ENCODE measurements around the gene GSTM3.
"Not testable (repeated sequence)": the region's sequence is repeated elsewhere in the genome, so short reads cannot be mapped to it uniquely, and the experiment has no call there.

Gene GSTM3

DNA sequence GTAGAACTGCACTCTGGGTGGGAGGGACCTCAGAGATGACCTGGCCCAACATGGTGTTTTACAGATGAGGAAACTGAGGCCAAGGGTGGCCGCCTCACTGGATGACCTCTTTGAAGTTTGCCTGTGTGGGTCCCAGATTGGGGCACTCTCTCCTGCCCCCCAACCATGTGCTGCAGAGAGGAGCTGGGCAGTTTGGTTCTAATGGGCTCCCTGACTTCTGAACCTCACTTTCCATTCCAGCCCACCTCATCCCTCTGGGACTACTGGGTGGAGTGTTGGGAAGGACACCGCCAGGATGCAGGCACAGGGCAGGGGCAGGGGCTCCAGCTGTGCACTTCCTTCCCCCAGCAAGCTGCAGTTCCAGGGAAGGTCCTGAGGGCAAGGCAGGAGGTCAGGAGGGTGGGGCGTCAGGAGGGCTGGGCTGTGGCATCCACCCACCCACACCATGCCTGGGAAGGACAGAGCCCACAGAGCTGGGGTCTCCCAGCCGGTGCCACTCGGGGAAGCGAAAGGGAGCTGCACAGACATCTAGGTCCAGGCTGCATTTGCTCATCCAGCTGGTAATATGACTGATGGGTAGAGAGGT is 33.2 kb upstream of the GSTM3 start:
- no peak for DNase-seq (ENCODE audit: low read depth)

DNA sequence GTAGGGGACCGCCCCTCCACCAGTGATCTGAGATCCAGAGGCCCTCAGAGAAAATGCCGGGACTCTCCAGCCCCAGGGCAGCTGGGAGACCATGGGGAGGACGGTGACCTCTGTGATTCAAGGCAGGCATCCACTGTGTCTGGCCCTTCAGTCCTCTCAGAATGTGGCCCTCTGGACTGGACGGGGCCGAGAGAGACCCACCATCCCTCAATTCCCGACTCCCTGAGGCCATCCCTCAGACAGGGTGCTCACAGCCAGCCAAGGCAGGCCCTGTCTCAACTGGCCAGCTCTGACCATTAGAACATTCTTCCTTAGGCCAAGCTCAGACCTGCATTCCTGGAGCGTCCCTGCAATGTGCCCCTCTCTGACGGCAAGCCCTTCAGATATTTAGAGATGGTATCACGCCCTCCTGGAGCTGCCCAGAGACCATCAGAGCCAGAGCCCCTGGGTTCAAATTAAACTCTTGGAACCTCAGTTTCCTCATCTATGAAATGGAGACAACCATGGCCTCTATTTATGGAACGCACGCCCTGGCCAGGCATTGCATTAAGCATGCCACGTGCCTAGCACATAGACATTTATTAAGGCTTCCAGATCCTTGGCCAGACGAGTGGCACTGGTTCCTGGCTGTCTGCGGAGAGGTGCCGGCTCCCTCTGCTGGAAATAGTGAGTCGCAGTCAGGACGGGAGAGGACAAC is 32.5 kb upstream of the GSTM3 start:
- peak; percentile 59 for DNase-seq (ENCODE audit: low read depth)

DNA sequence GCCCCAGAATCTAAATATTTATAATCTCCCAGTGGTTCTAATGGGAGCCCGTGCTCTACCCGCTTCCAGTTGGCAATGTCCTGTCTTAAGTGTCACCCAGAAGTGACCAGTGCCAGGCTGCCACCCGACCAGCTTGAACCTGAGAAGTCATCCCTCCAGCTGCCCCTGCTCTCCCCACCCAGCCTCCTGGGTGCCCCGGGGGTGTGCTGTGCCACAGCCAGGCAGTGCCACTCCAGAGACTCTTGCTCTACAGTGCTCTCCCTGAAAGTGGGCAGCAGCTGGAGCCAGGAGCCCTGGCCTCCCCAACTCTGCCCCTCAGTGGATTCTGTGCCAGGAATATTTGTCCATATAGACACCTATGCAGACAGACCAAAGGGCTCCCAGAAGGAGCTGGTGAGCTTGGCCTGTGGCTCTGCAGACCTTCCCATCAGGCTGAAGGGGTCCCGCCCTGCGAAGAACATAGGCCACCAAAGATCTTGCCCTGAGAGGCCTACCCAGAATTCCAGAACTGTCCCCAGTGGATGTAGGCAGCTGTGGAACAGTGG is 31.9 kb upstream of the GSTM3 start:
- DNase-seq (ENCODE audit: low read depth): no peak

DNA sequence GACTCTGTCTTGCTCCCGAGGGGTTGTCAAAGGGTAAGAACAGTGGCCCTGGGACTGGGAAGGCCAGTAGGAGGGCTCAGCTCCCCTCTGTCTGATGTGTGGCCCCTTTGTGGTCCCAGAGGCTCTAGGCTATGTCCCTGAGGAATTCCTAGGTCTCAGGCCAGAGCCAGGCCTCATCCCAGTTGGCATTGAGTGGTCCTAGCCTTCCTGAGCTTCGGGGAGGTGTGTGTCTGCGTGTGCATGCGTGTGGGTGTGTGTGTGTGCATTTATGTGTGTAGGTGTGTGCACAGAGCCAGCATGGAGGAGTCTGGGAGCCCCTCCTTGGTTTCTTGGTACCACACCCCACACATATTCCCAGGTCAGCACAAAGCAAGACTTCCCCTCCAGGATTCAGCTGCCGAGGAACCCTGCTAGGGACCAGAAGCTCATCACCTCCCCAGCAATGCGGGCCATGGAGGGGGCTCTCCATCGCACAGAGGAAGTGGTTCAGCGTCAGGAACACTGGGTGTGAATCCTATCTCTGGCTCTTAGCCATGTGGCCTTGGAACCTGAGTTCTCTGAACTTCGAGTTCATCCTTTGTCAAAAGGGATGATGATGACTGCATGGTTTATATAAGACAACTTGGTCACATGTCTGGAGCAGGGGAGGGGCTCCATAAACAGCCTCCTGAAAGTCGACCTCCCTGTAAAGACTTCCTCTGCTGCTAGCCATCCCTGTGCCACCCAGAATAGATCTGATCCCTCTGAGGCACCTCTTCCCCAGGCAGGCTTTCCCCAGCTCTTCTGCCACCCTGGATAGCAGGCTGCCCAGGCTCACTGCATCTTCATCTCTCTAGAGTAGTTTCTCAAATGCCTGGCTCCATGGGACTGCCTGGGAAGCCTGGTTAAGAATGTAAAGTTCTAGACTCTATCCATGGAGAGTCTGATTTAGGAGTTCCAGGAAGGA is 31.1 kb upstream of the GSTM3 start:
- no peak for DNase-seq (ENCODE audit: low read depth)

DNA sequence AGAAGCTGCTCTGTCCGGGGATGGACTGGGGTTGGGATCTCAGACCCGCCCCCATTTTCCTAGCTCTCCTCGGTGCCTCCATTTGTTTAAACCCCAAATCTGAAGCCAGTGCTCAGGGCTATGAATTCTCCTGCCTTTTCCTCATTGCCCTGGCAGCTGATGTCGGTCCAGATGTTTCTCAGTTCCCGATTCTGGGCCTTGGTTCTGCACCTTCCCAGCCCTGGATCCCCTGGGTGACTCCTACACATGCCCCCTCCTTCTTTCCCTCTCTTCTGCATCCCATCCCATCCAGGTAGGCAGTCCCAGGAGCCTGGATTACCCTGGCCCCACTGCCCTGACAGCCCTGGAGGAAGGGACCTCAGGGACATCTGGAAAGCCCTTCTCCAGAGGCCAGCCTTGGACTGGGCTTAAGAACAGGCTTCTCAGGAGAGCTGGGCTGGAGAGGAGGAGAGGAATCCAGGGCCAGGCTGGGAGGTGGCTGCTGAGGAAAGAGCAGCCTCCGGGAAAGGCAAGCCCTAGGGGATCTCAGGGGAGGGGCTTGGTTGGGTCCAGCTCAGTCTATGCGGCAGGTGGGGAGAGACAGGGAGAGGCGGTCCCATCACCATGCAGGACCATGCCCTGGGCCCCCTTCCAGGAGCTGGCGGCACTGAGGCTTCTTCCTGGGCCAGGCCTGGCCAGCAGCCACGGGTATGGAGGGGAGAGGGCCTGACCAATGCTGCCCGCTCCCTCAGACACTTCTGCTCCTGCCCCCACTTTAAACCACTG is 29.7 kb upstream of the GSTM3 start:
- DNase-seq (ENCODE audit: low read depth): no peak

DNA sequence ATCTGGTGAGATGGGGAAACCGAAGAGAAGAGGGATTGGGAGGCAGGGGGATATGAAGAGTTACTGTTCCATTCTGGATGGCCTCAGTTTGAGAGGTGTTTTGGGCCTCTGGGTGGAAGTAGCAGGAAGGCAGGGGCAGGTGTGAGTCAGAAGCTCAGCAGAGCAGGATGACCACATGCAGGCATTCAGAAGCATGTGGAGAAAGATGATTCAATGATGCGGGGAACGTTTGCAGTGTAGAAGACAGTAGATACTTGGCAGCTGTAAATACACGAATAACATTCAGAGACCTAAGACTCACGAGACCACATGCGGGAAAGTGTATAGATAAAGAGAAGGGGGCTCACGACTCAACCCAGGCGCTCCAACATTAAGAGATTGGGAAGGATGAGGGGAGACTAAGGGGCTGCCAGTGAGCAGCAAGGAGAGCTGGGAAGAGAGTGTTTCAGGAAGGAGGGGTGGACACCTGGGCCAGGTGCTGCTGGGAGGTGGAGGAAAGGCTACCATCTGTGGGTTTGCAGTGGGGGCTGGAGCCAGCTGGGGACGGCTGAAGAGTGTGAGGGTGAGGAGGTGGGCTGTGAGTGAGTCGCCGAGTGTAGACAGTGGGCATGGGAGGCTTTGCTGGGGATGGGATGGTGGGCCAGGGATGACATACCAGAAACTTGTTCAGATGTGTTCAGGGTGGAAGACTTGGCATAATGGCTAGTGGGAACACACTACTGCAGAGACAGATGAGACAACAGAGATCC is 28.7 kb upstream of the GSTM3 start:
- DNase-seq (ENCODE audit: low read depth): no peak

DNA sequence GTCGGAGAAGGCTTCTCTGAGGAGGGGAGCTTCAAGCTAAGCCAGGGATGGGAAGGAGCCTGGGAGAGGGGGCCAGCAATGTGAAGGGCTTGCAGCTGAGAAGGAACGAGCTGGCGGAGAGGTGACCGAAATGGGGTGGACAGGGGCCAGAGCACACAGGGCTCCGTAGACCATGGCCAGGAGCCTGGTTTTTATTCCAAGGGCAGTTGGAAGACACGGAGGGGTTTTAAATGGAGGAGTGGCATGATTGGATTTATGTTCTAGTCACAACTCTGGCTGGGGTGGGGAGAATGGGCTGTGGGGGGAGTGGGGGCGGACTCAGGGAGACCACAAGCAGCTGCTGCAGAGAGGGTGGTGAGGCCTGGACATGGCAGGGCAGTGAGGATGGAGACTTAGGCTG is 28.0 kb upstream of the GSTM3 start:
- no peak for DNase-seq (ENCODE audit: low read depth)

DNA sequence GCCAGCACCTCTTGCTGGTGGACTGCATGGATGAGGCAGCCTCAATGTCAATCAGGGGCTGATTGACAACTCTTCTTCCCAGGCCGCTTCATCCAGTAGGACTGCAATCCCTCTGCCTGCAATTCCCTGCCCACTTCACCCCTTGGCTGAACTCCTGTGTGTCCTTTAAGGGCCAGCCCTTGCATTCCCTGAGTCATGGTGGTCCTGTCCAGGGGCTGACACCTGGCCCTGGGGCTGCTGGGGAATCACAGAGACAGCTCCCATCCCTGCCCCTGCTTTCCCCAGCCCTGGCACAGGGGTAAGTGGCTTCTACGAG is 27.5 kb upstream of the GSTM3 start:
- no peak for DNase-seq (ENCODE audit: low read depth)

DNA sequence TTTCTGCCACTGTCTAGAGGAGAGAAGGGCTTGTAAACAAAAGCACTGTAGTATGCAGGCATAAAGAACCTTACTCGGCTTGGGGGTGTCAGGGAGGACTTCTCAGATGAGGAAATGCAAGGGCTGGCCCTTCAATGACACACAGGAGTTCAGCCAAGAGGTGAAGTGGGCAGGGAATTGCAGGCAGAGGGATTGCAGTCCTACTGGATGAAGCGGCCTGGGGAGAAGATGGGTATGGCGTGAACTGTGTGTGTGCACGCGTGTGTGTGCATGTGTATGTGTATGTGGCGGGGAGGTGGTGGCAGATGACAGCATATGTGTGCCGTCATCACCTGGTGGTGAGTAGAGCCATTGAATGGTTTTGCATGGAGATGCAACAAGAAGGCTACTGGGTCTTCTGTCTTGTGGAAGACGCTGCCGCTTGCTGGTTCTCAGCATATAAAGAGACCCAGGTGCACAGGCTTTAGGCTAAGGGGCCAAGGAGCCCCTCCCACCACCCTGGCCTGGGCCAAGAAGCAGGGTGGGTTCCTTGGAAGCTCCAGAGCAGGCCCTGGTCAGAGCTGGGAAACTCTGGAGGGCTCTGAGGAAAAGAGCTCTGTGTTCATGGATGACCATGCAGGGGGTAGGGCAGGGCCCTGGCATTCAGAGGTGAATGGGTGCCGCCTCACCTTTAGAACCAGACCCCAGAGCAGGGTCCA is 26.9 kb upstream of the GSTM3 start:
- DNase-seq (ENCODE audit: low read depth): no peak

DNA sequence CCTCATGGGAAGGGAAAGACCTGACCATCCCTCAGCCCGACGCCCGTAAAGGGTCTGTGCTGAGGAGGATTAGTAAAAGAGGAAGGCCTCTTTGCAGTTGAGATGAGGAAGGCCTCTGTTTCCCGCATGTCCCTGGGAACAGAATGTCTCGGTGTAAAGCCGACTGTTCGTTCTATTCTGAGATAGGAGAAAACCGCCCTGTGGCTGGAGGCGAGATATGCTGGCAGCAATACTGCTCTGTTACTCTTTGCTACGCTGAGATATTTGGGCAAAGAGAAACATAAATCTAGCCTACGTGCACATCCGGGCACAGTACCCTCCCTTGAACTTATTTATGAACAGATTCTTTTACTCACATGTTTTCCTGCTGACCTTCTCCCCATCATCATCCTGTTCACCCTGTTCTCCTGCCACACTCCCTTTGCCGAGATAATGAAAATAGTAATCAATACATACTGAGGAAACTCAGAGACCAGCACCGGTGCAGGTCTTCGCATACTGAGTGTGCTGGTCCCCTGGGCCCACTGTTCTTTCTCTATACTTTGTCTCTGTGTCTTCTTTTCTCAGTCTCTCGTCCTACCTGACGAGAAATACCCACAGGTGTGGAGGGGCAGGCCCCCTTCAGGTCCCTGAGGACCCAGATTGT is 26.3 kb upstream of the GSTM3 start:
- DNase-seq (ENCODE audit: low read depth): not testable (repeated sequence)

DNA sequence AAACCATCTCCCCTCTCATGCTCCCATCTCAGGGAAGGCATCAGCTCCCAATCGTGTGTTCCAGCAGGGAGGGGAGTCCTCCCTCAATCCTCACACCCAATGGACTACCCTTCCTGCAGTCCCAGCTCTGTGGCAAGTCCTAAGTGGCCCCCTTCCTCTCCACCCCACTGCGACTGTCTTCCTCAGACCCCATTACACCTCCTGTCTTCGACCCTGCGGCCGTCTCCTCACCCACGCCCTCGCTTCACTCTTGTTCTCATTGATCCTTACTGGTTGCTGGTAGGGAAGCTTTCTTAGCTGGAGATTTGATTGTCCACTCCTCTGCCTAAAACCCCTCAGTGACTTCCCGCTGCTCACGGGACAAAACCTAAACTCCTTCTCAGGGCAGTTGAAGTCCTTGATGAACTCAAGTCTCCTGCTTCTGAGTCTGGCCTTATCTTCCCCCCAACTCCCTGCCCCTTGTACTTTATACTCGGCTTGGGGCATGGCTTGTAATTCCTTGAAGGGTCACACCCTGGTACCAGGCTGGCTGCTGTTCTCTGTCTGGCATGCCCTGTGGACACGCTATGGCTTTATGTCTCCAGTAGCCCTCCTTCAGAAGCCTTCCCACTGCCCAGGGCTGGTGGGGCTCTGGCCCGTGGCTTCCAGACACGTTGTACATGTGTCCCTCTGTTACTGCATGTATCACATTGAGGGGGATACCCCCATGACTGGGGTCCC is 25.2 kb upstream of the GSTM3 start:
- no peak for DNase-seq (ENCODE audit: low read depth)

DNA sequence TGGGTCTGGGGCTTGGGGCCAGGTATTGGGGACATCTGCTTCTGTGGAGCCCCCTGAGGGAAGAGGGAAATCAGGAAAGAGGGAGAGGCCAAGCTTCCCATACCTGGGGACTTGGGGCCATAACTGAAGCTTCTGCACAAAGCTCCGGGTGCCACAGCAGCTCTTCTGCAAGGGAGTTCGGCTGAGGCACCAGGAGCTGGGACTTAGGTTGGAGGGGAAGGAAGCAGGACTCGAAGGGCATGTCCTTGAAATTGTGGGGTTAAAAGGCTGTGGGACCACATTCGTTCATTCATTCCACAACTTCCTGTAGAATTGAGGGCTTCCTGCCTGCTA is 24.6 kb upstream of the GSTM3 start:
- DNase-seq (ENCODE audit: low read depth): no peak

DNA sequence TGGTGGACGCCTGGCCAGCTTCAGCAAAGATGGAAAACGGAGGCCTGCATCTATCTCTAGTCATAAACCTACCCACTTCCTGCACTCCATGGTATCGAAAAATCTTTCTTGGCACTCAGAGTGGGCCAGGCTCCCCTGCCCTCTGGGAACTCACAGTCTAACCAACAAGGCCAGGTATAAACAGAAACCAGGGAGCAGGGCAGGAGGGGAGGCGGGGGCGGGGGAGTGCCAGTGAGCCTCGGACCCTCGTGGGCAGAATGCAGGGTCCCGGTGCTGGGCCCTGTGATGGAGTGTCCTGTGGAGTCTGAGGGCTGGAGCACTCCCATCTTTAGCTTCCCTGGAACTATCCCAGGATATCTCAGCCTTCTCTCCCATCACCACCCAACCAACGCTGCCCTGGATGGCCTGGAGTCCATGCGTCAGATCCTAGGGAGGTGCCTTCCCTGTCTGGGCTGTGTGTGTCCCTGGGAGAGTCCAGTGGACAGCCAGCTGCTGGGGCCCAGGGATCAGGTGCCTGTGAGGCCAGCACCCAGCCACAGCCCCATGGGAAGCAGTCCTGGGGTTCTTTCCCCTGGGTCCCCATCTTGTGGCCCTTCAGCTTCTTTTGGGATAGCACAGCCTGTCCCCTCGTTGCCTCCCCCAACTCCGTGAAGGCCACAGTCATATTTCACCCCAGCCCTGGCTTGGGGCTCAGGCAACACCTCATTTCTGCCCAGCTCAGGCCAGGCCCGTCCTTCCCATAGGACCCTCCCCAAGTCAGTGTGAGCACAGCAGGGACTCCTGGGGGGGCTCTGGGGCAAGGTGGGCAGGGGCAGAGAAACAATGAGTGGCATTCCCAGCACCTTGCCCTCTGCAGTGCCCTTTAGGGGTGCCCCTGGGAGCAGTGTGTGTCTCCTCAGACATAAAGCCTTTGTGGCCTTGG is 24.0 kb upstream of the GSTM3 start:
- no peak for DNase-seq (ENCODE audit: low read depth)

DNA sequence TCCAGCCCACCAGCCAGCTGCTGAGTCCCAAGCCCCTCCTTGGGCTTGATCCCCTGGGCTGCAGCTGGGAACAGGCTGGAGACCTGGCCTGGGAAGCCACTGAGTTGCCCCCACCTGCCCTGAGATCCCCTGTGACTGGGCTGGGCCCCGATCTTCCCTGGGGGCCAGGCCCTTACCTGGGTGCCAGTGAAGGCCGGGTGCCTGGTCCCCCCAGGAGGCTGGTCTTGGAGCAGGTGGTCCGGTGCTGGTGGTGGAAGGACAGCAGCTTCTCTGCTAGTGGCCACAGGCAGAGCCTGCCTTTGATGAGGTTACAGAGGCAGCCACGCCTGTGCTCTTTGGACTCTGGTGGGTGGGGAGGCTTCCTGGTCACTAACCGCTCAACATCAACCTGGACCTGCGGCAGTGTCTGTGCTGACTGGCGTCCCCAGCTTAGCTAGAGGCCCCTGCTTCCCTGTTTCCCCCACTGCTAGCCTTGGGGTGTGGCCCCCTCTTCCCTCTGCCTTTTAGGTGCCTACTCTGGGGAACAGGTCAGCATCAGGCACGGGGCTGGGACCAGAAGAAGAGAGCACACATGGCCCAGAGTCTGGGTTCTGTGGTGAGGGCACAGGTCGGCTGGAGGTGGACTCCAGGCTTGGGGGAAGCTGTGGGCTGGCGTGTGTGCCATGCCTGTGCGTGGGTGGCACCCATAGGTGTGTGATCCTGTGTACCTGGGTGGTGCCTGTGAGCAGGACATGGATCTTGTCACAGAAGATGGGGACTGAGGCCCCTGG is 23.0 kb upstream of the GSTM3 start, which contains the start of gene EPS8L3:
Gene EPS8L3 (minus strand): TSS at position 278 of the 770 bp plus-strand sequence. CDS start 2,174 bp downstream, outside the sequence.
- DNase-seq (ENCODE audit: low read depth): no peak

DNA sequence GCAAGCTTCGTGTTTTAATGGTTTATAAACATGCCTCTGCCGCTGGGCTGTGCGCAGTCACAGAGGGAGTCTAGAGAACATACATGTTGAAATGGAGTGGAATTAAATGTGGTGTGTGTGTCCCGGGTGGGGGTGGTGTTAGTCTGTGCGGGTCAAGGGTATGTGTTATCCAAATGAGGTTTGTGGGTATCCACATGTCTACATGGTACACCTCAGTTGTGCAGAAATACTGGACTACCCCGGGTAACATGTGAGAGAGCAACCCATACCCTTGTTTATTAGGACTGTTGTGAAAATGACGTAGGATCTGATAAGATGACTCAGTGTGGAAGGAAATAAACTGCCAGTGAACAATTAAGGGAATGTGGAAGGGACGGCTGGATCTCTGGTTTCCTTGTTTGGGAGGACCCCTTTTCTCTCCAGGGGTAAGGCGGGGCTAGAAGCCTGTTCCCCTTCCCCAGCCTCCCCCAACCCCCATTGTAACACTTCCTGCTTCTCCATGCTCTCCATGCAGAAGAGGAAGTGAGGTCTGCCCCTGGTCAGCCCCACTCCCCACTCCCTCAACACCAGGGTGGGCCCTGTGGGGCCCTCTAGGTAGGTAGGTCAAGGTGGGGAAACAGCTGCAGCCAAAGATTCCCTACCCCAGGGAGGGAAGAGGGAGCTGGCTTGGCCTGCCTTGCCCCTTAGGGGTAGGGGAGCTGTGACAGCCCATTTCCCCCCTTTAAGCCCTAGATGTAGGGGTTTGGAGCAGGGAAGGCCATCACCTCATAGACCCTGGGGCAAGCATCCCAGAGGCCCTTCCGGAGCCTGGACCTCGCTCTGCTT is 22.2 kb upstream of the GSTM3 start:
- no peak for DNase-seq (ENCODE audit: low read depth)

DNA sequence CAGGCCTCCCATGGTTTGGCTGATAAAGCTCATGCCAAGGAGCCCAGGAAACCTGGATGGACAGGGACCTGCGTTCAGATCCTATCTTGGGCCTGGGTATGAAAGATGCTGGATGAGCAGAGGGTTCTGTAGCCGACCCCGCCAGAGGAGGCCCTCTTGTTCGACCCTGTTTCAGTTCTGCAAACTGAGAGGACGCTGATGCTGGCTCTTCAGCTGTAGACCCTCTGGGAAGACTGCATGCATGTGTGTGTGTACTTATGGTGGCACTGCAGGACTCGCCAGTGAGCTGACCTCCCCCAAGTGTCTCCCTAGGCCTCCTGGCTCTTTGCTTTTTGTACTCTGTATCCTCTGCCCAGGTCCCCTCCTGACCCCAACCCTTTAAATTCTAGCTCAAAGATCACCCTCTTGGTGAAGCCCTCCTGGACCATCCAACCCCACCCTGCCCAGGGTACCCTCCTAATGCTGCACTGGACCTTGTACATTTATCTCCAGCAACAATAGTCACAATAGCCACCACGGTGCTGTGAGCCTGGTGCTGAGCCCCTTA is 21.3 kb upstream of the GSTM3 start:
- DNase-seq (ENCODE audit: low read depth): no peak
